Thoracic aorta (tissue), 2 donors: Measurements from ENCODE around the gene KIFBP. TPM values are rescaled to one million over a fixed set of nuclear protein-coding genes. Genes with fewer than 3 reads are reported as not detected.
A peak's percentile ranks its signal among the peaks of the same experiment; 100 is the strongest.
"Not testable (repeated sequence)": the region's sequence is repeated elsewhere in the genome, so short reads cannot be mapped to it uniquely, and the experiment has no call there.

Experiments used
- ATAC-seq: fragments of 150-250 bp; one replicate; pipeline ENCODE4 v1.8.0; 2017; ENCODE audit warnings: low read depth; ENCODE audit not compliant: insufficient number of reproducible peaks, low FRiP score
- DNase-seq: peaks from one replicate; pipeline ENCODE4 v3.0.0-alpha.2; 2020; ENCODE audit warnings: low spot score
- H3K27ac ChIP-seq, 2 donors: fragments of 200-600 bp; sonication (generic); 1 replicate in 1 of 2; 2 replicates in 1 of 2; pipeline ENCODE4 v1.5.1; 2016; ENCODE audit warnings: mild to moderate bottlenecking in 2 of 2, moderate library complexity in 2 of 2
- H3K27me3 ChIP-seq: fragments of 200-600 bp; sonication (generic); replicated peaks from 2 replicates; pipeline ENCODE4 v1.6.0; 2016; ENCODE audit warnings: mild to moderate bottlenecking; ENCODE audit not compliant: insufficient read depth
- H3K36me3 ChIP-seq: fragments of 200-600 bp; sonication (generic); one replicate; pipeline ENCODE4 v1.5.1; 2016
- H3K4me1 ChIP-seq, 2 donors: fragments of 200-600 bp; sonication (generic); 1 replicate in 1 of 2; 2 replicates in 1 of 2; pipeline versions ENCODE4 v1.5.1 to v1.6.0; 2016; ENCODE audit warnings: low read depth in 2 of 2, mild to moderate bottlenecking in 1 of 2; ENCODE audit not compliant: control insufficient read depth in 1 of 2
- H3K4me3 ChIP-seq: fragments of 200-600 bp; sonication (generic); 2 replicates; pipeline ENCODE4 v1.5.1; 2016; ENCODE audit warnings: mild to moderate bottlenecking
- H3K9me3 ChIP-seq: fragments of 200-600 bp; sonication (generic); 2 replicates; pipeline ENCODE4 v1.5.1; 2016
- CTCF ChIP-seq: fragments of 200-600 bp; sonication (generic); IDR thresholded peaks from one replicate; pipeline ENCODE4 v1.5.1; 2019; ENCODE audit warnings: antibody characterized with exemption
- total RNA-seq, 2 donors: library from RNA; depleted of rRNA; stranded (reverse); fragments of >200 nt; gene quantifications; one replicate each; pipeline versions ENCODE4 v1.1.0 to v1.2.3, GENCODE V29; 2016

KIFBP gene
- total RNA-seq, 2 donors from 2014 or later, result 31.3 to 45.1 TPM

GRCh38 chr10:69004821-69005220 lies 16.2 kb downstream of the KIFBP start:
- Histone ChIP-seq H3K36me3 (peaks cover 30% of the 10 kb centered on the region), H3K27me3 (no peaks in the 10 kb centered on the region), H3K4me3 (no peak overlapping the region), H3K27ac (no peak overlapping the region), H3K9me3 (no peaks in the 10 kb centered on the region), H3K4me1 (peaks cover 5 to 7% of the 10 kb centered on the region in 2 donors)
- ATAC-seq (no peak), DNase-seq (no peak)
- TF ChIP-seq CTCF, result peak; percentile 25

- peaks cover 5 to 7% of the 10 kb centered on the region in 2 donors for H3K4me1 ChIP-seq
- no peaks in the 10 kb centered on the region for H3K27me3 ChIP-seq
These were observed 17.3 kb downstream of the KIFBP start for GRCh38 chr10:69005704-69006485.

GRCh38 chr10:69007260-69007659 lies 18.7 kb downstream of the KIFBP start:
- DNase-seq, result no peak
- H3K36me3 ChIP-seq, result peaks cover 29% of the 10 kb centered on the region

More at GRCh38 chr10:69005704-69006485, 17.3 kb downstream of the KIFBP start:
- Histone ChIP-seq H3K27ac (no peak overlapping the region), H3K36me3 (peaks cover 30% of the 10 kb centered on the region), H3K9me3 (no peaks in the 10 kb centered on the region), H3K4me3 (no peak overlapping the region)
- DNase-seq, result no peak
- ATAC-seq, result no peak
- no peak for TF ChIP-seq CTCF

GRCh38 chr10:69009360-69009759 lies 20.8 kb downstream of the KIFBP start:
- Histone ChIP-seq H3K9me3 (no peaks in the 10 kb centered on the region), H3K4me1 (peaks cover 5 to 7% of the 10 kb centered on the region in 2 donors), H3K27ac (no peak overlapping the region), H3K36me3 (peaks cover 26% of the 10 kb centered on the region), H3K27me3 (no peaks in the 10 kb centered on the region), H3K4me3 (no peak overlapping the region)
- no peak for TF ChIP-seq CTCF
- DNase-seq, result no peak
- no peak for ATAC-seq

More at GRCh38 chr10:69007260-69007659, 18.7 kb downstream of the KIFBP start:
- no peaks in the 10 kb centered on the region for H3K27me3 ChIP-seq
- H3K4me1 ChIP-seq, result peaks cover 5 to 7% of the 10 kb centered on the region in 2 donors
- no peak for ATAC-seq
- TF ChIP-seq CTCF, result no peak
- H3K27ac ChIP-seq, result no peak overlapping the region
- H3K9me3 ChIP-seq, result no peaks in the 10 kb centered on the region
- no peak overlapping the region for H3K4me3 ChIP-seq

- Histone ChIP-seq H3K36me3 (peaks cover 28% of the 10 kb centered on the region), H3K27ac (no peak overlapping the region), H3K9me3 (no peaks in the 10 kb centered on the region), H3K4me3 (no peak overlapping the region), H3K27me3 (no peaks in the 10 kb centered on the region), H3K4me1 (peaks cover 0 to 7% of the 10 kb centered on the region in 2 donors)
- TF ChIP-seq CTCF, result no peak
- DNase-seq (no peak), ATAC-seq (no peak)
These were observed 21.6 kb downstream of the KIFBP start for GRCh38 chr10:69010151-69010640.

GRCh38 chr10:69012778-69013177 lies 24.2 kb downstream of the KIFBP start:
- not testable (repeated sequence) for H3K27ac ChIP-seq, H3K4me1 ChIP-seq, DNase-seq, ATAC-seq, H3K9me3 ChIP-seq, H3K4me3 ChIP-seq, H3K27me3 ChIP-seq
- peaks cover 43% of the 10 kb centered on the region for H3K36me3 ChIP-seq
